Stimulated activated CD8-positive, alpha-beta memory T cell treated with anti-CD3 and anti-CD28 coated beads, Interleukin-15, amount 100 ng/mL, for 48 hours (primary cell): ENCODE data around the gene GGTA1.
"Not testable (repeated sequence)": the region's sequence is repeated elsewhere in the genome, so short reads cannot be mapped to it uniquely, and the experiment has no call there.

Source experiments
- DNase-seq, 2 donors: peaks; one replicate each; pipeline ENCODE4 v3.0.0-alpha.2; 2020; ENCODE audit warnings: low read depth in 2 of 2

GGTA1 gene

GRCh38 chr9:121458449-121458848 is 41.2 kb downstream of the GGTA1 start:
- DNase-seq = not testable (repeated sequence)

DNA sequence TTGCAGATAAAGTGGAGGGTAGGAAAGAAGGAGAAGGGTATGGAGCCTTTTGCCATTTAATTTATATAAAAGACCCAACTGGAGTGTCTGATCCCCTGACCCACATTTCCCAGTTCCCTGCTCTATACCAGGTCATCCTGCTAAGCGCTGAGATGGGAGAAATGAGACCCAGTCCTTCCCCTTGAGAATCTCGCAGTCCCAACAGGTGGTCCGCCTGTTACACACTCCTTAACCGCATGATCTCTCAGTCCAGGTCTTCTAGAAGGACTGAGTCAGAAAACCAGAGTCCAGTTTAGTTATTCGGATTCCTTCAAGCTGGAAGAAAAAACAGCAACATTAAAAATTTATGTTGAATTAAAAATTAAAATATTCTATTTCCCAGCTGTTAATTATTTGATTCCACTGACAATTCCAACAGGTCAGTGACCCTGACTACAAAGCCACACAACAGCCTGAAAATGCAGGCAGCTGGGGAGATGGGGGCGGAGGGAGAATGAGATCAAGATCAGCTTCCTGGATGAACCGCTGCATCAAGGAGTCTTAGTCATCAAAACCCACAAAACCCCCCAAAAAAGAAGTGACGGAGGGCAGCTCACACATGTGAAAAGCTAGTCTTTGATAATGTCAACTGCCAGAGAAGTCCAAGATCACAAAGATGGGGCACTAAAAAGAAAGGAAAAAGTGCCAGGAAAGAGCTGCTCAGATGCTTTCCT is 44.0 kb downstream of the GGTA1 start:
- peak; percentile 38 to 49 for DNase-seq

DNA sequence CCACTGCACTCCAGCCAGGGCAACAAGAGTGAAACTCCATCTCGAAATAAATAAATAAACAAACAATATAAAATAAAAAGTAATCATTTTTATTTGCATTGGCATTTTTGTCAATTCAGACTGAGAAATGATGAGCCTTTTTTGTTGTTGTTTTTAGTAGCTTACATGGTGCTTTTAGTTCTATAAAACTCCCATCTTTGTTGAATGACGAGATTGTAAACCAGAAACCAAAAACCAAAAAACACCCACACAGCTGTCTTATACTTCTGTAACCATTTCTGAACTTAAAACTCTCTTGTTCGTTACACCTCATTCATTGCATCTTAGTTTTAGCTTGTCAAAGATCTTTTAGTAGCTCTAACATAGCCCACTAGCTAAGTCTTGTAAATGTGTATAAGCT is 44.7 kb downstream of the GGTA1 start:
- no peak for DNase-seq

DNA sequence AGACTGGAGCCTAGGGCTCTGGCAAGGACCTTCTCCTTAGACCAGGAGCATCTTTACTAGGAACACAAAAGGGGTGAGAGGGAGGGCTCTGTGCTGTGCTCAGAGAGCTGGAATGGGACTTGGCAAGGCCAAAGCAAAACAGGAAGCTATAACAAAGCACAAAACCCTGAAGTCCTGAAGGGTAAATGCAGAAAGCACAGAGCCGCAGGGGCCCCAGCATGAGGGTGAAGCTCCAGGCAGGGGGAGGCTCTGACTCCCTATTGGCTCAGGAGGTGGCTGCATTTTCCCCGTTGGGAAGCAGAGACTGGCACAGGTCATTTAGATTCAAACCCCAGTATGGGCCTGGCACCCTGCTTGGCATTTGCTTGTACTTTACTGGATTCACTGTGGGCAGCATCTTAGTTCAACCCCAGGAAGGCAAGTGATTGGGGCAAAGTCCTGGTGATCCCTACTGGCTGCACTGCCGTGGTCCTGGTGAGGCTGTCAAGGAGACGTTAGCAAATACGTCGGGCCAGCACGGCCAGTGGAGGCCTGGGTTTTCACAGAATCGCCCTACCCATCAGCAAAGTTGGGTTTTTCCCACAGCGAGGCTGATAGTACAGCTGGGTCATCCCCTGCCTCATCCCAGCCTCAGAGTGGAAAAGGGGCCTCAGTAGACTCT is 46.3 kb downstream of the GGTA1 start:
- no peak for DNase-seq

DNA sequence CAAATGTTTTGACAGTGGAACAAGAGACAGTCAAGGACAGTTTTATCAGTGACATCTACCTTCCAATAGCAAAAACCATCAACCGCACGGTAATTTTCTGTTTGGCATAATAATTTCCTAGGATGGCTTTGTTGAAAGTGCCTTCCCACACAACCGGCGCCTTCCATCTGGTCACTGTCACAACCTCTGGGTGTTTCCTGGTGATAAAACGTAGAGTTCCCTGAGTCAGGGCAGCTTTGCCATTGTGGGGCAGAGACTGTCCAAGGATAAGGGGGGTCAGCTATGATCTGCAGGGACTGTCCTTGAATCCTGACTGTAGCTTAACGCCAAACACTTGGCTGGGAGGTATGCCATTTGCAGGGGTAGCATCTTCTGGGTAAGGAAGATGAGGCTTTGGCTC is 47.6 kb downstream of the GGTA1 start:
- no peak for DNase-seq

DNA sequence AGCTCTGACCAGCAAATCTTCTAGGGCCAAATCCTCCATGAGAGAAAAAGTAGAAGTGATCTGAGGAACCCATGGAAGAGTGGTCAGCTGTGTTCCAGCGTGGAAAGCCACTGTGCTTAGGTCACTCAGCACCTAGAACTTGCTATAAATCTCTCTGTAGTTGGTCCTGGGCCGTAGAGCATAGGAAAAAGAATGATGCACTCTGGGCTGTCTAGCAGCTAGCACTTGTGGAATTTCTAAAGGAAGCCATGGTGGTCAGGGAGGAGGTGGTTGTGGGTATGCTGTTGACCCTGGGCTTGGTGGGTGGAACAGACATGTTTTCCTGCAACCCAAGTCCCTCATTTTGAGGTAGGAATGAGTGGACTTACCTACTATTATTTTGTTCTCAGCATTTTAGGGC is 48.1 kb downstream of the GGTA1 start:
- no peak for DNase-seq

DNA sequence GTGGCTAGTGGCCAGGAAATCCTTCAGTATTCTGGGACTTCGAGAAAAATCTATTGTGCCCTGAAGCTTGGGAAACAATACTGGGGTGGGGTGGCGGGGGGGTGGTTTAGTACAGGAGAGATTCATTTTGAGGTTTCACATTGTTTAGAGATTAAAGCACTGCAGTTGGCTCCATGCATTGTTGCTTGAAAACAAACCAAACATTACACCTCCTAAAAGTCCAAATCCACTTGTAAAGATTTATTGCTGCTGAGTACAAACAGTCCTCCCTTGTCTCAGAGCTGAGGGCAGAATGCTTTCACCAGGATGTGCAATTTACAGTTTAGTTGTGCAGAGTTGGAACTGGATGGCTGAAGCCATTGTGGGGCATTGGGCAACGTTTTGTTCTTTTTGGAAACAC is 49.4 kb downstream of the GGTA1 start:
- no peak for DNase-seq

GRCh38 chr9:121449786-121450185 is 49.9 kb downstream of the GGTA1 start:
- no peak for DNase-seq

- DNase-seq = no peak
These were observed 52.3 kb downstream of the GGTA1 start for GRCh38 chr9:121447321-121447834.

GRCh38 chr9:121445986-121446385 is 53.7 kb downstream of the GGTA1 start:
- no peak for DNase-seq

DNA sequence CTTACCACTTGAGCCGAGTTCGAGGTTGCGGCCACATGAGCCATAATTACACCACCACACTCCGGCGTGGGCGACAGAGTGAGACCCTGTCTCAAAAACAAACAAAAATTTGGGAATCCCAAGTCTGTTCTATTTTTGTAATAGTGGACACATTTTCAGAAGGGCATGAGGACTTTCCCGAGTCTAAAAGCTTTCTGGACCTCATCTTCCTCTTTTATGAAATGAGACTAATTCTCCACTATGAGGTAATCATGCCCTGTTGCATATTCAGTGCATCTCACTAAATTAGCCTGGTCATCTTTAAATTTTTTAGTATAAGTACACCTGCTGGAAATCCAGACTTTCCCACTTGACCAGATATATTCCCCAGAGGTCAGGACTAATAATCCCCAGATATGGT is 55.7 kb downstream of the GGTA1 start:
- no peak for DNase-seq

GRCh38 chr9:121441165-121441564 is 58.5 kb downstream of the GGTA1 start:
- no peak for DNase-seq

- no peak for DNase-seq
These were observed 59.7 kb downstream of the GGTA1 start for GRCh38 chr9:121439711-121440664.

GRCh38 chr9:121439016-121439415 is 60.6 kb downstream of the GGTA1 start:
- no peak for DNase-seq

DNA sequence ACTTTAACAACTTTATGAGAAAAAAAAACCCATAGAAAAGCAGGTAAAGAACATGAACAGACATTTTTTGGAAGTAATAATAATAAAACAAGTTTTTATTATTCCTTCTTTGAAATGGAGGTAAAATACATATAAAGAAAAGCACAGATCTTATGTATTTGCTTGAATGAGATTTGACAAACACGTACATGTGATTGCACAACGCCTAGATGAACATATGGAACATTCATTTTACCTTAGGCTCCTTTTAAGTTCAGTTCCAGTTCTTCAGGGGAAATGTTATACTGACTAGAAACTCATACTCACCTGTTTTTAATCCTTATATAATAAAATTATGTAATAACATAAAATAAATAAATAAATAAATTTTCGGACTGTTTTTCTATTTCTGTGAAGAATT is 61.8 kb downstream of the GGTA1 start:
- no peak for DNase-seq

DNA sequence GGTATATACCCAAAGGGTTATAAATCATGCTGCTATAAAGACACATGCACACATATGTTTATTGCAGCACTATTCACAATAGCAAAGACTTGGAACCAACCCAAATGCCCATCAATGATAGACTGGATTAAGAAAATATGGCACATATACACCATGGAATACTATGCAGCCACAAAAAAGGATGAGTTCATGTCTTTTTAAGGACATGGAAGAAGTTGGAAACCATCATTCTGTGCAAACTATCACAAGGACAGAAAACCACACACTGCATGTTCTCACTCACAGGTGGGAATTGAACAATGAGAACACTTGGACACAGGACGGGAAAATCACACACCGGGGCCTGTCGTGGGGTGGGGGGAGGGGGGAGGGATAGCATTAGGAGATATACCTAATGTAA is 62.6 kb downstream of the GGTA1 start:
- DNase-seq = not testable (repeated sequence)

DNA sequence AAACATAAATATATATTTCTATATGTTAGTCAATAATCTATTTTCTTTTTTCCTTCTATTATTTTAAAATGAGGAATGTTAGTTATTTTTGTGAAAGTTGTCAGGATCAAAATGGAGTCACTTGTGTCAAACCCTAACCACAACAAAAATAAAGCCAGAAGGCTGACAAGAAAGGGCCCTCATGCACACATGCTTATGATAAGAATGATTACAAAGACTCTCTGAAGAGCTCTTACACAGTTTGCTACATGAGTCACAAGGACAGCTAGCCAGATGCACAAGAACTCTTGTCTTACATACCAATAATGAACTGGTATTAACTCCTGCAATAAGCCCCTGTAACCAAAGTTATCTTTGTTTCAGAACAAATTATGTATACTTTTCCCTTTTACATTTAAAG is 64.7 kb downstream of the GGTA1 start:
- no peak for DNase-seq

- no peak for DNase-seq
These were observed 71.7 kb downstream of the GGTA1 start for GRCh38 chr9:121427899-121428298.

DNA sequence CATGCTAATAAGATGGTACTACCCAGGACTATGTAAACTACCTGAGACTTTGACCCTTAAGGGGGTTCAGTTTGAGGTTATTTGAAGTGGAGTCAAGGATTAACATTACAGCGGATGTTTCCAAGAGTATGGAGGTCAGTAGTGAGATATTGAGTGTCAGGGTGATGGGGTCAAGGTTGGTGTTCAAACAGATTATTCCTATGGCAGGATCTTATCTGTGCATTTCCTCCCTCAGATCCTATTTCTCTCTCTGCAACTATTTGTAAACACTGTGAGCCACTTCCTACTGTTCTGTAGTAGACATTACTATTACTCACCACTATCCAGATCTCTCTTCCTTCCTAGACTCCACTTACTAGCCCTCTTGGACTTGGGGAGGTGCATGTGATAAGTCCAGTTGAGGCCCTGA is 75.6 kb downstream of the GGTA1 start:
- no peak for DNase-seq

- DNase-seq = no peak
These were observed 87.7 kb downstream of the GGTA1 start for GRCh38 chr9:121411993-121412392.

DNA sequence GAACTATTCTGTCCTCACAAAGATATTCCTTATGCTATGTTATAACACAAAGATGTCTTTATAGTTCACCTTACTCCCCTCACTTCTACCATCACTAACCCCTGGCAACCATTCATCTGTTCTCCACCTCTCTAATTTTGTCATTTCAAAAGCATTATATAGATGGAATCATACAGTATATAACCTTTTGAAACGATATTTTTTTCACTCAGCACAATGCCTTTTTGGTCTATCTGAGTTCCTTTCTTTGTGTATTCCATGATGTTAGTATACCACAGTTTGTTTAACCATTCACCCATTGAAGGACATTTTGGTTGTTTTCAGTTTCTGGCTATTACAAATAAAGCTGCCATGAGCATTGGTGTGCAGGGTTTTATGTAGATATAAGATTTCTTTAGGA is 93.7 kb downstream of the GGTA1 start:
- DNase-seq = no peak
